GM18520 (cell line): ENCODE results near the gene ADARB1.

Source experiments
- ATAC-seq: cut with Tn5 transposase; IDR thresholded peaks from one replicate; pipeline ENCODE4 v1.9.1; 2021; ENCODE audit not compliant: unreplicated experiment

Gene ADARB1

GRCh38 chr21:45054227-45054926, 20.0 kb upstream of the ADARB1 start:
- no peak for ATAC-seq

DNA sequence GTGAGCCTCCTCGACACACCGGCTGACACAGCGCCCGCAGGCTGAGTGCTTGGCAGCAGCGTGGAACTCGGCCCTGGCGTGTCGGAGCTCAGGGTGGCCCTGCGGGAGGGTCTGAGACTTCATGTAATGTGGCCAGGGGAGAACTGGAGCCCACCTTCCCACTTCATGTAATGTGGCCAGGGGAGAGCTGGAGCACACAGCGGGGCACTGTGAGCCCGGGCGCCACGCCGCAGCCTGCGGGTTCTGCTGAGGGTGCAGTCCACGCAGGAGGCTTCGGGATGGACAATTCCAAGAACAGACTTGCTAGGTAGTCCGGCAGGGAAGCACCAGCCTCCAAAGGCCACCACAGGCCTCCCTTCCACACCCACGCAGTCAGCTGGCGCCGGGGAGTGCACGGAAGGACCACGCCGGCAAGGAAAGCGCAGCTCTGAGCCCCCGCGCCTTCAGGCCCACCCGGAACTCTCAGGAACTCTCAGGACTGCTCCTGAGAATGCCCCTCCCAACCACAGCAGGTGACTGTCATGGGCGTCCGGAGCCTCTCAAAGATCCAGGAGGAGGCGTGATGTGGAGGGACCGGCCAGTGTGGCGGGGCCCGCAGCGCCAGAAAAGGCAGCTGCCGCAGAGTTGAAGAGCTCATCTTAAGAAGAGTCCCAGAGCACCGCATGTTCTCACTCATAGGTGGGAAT, 19.3 kb upstream of the ADARB1 start:
- ATAC-seq = no peak

- no peak for ATAC-seq
These were observed 18.5 kb upstream of the ADARB1 start for GRCh38 chr21:45055861-45056260.

GRCh38 chr21:45056296-45056904, 18.0 kb upstream of the ADARB1 start:
- no peak for ATAC-seq

- no peak for ATAC-seq
These were observed 17.3 kb upstream of the ADARB1 start for GRCh38 chr21:45056917-45057560.

DNA sequence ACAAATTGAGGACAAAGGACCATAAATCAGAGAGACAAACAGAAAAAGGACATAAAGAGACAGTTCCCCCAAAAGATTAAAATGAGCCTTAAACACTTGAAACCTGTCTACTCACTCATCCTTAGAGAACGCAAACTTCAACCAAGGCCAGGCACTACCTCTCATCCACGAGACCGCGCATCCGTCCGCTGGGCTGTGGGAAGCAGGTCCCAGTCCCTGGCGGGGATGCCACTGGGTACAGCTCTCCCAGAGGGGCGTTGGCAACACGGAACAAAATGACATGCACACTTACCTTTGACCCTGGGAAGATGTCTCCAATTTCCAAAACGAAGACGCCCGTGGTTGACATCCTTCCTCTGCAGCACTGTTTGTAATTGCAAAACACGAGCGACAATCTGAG, 16.5 kb upstream of the ADARB1 start:
- ATAC-seq = no peak

- no peak for ATAC-seq
These were observed 15.3 kb upstream of the ADARB1 start for GRCh38 chr21:45059121-45059520.

DNA sequence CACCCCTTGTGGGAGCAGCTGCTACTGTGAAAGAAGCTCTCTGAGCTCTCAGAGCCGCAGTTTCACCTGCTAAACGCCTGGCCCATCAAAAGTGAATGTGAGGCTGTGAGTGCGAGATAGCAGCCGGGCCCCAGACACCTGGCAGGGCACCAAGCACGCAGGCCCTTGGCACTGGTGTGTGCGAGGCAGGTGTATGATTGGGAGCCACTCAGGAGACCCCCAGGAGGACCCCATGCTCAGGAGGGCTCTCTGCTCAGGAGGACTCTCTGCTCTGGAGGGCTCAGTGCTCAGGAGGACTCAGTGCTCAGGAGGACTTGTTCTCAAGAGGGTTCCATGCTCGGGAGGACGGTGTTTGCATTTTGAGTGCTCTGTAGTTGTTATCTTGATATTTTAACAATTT, 14.3 kb upstream of the ADARB1 start:
- no peak for ATAC-seq

GRCh38 chr21:45060675-45061311, 13.6 kb upstream of the ADARB1 start:
- no peak for ATAC-seq

- no peak for ATAC-seq
These were observed 10.3 kb upstream of the ADARB1 start for GRCh38 chr21:45064091-45064490.

DNA sequence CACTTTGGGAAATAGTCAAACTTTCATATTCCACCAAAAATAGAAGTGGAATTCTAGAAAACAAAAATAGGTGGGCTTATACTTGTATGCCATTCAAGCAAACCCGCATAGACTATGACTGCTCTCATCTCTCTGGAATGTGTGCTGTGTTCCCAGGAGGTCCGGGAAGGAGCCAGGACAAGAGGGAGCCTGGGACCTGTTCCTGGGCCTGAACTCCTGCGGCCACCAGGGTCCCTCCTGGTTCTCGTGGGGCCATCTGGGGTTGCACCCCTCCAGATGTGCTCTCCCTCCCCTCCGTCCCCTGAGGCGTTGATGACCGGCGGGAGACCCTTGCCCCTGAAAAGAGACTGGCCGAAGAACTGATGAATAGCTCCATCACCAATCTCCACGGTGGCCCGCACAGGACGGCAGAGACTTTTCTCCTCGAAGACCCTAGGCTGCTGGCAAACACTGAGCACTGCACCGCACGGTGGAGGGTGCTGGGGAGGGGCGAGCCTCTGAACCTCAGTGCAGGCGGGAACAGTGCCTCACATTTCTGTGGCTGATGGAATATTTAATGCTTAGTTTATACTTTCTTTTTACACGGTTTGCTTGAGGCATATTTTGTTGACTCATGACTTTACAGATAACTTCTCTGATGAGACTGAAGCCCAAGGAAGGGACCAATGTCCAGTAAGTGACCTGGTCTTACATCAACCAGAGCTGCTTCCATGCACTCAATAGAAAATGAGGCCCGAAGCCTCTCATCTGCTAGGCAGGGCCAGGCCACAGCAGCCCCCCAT, 9.6 kb upstream of the ADARB1 start:
- no peak for ATAC-seq

GRCh38 chr21:45067462-45068285, 6.7 kb upstream of the ADARB1 start:
- ATAC-seq = no peak

GRCh38 chr21:45069085-45069484, 5.3 kb upstream of the ADARB1 start:
- ATAC-seq = no peak

DNA sequence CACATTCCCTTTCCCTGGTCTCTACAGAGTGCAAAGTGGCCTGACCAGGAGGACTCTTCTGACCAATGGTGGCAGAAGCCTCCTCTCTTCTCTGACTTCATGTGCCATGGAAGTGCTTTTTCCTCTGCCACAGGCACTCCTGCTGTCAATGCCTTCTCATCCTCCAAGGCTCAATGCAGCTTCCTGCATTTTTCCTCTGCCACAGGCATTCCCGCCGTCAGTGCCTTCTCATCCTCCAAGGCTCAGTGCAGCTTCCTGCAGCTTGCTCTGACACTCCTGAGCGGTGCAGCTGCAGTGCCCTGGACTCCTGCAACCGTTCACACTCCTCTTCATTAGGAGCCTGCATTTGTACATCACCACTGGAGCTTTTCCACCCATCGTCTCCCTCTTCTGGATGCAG, 4.7 kb upstream of the ADARB1 start:
- no peak for ATAC-seq

GRCh38 chr21:45071078-45071873, 3.1 kb upstream of the ADARB1 start:
- no peak for ATAC-seq

GRCh38 chr21:45071874-45072737, 2.3 kb upstream of the ADARB1 start:
- no peak for ATAC-seq

DNA sequence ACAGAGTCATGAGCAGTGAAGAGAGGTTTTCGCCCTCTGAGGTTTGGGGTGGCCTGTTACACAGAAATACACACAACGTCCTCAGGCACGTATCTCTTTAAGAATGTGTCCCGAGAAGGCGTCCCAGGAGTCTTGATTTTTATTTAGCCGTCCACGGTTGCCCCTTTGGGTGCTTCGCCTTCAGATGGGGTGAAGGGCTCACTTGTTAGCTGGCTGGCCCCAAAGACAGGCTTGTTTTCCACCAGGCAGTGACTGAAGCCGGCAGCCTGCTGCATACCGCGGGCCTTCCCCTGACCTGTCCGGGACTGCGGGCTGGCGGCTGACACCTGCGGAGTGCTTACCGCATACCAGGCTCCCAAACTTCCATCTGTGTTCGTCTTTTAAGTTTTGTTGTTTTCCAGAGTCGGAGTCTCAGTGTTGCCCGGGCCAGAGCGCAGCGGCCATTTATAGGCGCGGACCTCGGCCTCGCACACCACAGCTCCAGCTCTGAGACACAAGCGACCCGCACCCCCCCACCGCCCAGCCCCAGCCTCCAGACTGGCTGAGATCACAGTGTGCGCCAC, 1.6 kb upstream of the ADARB1 start:
- no peak for ATAC-seq
